Measurements from ENCODE around the gene RPRD1B. TPM values are rescaled to one million over a fixed set of nuclear protein-coding genes. Genes with fewer than 3 reads are reported as not detected.

RPRD1B gene
- total and polyA plus RNA-seq, 3 experiments from 2014 or later = 5.2 to 39.1 (median 39.1) TPM

DNA sequence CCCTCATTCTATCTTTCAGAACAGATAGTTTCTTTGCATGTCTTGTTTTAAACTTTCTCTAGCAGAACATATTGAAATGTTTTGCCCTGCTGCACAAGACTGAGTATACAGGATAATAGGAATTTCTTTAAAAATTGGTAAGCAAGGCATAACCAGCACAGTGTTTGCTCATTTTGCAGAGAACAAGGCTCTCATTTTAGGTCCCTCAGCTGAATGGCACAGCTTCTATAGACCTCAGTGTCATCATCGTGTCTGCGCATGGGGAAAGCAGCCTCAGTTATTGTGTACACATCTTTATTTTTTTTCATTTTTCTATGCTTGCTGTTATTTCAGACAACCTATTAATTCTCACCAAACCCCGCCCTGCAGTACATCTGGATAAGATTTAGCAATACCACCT is 36.0 kb upstream of the RPRD1B start:
- Mint-ChIP-seq H3K36me3 (peaks cover 31 to 93% (median 41%) of the 10 kb centered on the region in 3 donors), H3K27me3 (no peaks in the 10 kb centered on the region), H3K27ac (peak overlapping the region in 1 of 8 donors; percentile 65), H3K4me3 (no peak overlapping the region), H3K9me3 (no peaks in the 10 kb centered on the region), H3K4me1 (peaks cover 0 to 9% (median 3%) of the 10 kb centered on the region in 3 donors)
- ChIA-PET POLR2A (no interaction called here), CTCF (no interaction called here)
- no peak for DNase-seq
- H3K27ac ChIP-seq (ENCODE audit: low read depth, low read length) = no peak overlapping the region
- H3K4me1 ChIP-seq (ENCODE audit: insufficient read depth, low read length) = peaks cover 5% of the 10 kb centered on the region
- no peaks in the 10 kb centered on the region for H3K9me3 ChIP-seq (ENCODE audit: low read length)
- H3K27me3 ChIP-seq (ENCODE audit: insufficient read depth, low read length, poor library complexity, severe bottlenecking) = no peaks in the 10 kb centered on the region
- peaks cover 60% of the 10 kb centered on the region for H3K36me3 ChIP-seq (ENCODE audit: insufficient read depth, low read length)
- H3K4me3 ChIP-seq (ENCODE audit: low read length) = no peak overlapping the region

DNA sequence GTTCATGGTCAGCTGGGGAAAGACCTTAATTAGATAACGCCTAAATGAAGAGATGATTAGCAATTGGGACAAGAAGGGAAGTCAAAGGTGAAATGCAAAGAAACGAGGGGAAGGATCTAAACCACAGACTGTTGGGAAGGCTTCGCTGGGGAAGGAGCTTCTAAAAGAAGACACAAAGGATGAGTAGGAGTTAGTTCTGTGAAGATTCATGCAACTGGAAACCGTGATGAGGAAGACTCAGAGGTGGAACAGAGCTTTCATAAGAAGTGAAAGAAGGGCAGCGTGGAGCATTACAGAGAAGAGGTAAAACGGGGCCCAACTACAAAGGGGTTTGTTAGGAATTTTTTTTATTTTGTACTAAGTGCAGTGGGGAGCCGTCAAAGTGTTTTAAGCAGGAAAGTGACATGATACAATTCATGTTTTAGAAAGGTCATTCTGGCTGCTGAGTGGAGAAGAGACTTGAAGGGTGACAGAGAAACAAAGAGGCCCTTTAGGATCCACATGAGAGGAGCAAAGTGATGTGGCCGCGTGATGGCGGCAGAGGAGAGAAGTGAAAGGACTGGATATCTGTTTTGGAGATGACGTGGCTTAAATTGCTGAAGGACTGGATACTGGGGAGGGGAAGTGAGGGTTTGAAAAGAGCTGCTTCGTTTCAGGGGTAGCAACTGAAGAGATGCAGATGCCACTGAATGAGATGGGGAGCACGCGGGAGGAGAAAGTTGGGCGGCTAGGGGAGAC is 33.9 kb upstream of the RPRD1B start:
- peaks cover 5% of the 10 kb centered on the region for H3K4me1 ChIP-seq (ENCODE audit: insufficient read depth, low read length)
- Mint-ChIP-seq H3K4me1 (peaks cover 0 to 9% (median 3%) of the 10 kb centered on the region in 3 donors), H3K36me3 (peaks cover 24 to 93% (median 40%) of the 10 kb centered on the region in 3 donors), H3K27ac (peak overlapping the region in 2 of 8 donors; percentile 7 to 77), H3K9me3 (no peaks in the 10 kb centered on the region), H3K4me3 (no peak overlapping the region), H3K27me3 (no peaks in the 10 kb centered on the region)
- ChIA-PET POLR2A (no interaction called here), CTCF (interaction anchor here (1.3 kb wide), 1 partner anchor 10 kb away, joined by 3 read pairs; no protein-coding TSS in a partner anchor)
- H3K9me3 ChIP-seq (ENCODE audit: low read length) = no peaks in the 10 kb centered on the region
- H3K27me3 ChIP-seq (ENCODE audit: insufficient read depth, low read length, poor library complexity, severe bottlenecking) = no peaks in the 10 kb centered on the region
- DNase-seq = no peak
- H3K27ac ChIP-seq (ENCODE audit: low read depth, low read length) = no peak overlapping the region
- no peak overlapping the region for H3K4me3 ChIP-seq (ENCODE audit: low read length)
- H3K36me3 ChIP-seq (ENCODE audit: insufficient read depth, low read length) = peaks cover 59% of the 10 kb centered on the region

DNA sequence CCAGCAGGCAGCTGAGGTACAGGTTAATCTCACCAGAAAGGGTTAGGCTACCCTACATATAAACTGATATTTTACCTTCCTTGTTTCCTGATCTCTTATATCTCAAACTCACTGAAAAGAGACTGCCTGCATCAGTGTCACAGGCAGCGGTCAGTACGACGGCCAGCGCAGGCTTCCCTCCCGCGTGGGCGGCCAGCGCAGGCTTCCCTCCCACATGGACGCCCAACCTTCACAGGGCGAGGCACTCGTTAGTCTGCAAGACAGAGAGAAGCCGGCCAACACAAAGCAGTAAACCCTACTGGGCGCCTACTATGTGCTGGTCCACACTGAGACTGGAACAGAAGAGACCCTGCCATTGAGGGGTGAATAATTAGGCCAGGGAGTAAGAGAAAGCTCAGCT is 33.3 kb upstream of the RPRD1B start:
- Mint-ChIP-seq H3K9me3 (no peaks in the 10 kb centered on the region), H3K36me3 (peaks cover 19 to 93% (median 41%) of the 10 kb centered on the region in 3 donors), H3K27ac (peak overlapping the region in 2 of 8 donors; percentile 52 to 77), H3K27me3 (no peaks in the 10 kb centered on the region), H3K4me1 (peaks cover 0 to 9% (median 3%) of the 10 kb centered on the region in 3 donors), H3K4me3 (no peak overlapping the region)
- H3K4me3 ChIP-seq (ENCODE audit: low read length) = no peak overlapping the region
- POLR2A ChIA-PET = no interaction called here
- CTCF ChIA-PET = no interaction called here
- no peak for DNase-seq
- H3K27me3 ChIP-seq (ENCODE audit: insufficient read depth, low read length, poor library complexity, severe bottlenecking) = no peaks in the 10 kb centered on the region
- peaks cover 53% of the 10 kb centered on the region for H3K36me3 ChIP-seq (ENCODE audit: insufficient read depth, low read length)
- no peaks in the 10 kb centered on the region for H3K9me3 ChIP-seq (ENCODE audit: low read length)
- no peak overlapping the region for H3K27ac ChIP-seq (ENCODE audit: low read depth, low read length)
- H3K4me1 ChIP-seq (ENCODE audit: insufficient read depth, low read length) = peaks cover 5% of the 10 kb centered on the region

DNA sequence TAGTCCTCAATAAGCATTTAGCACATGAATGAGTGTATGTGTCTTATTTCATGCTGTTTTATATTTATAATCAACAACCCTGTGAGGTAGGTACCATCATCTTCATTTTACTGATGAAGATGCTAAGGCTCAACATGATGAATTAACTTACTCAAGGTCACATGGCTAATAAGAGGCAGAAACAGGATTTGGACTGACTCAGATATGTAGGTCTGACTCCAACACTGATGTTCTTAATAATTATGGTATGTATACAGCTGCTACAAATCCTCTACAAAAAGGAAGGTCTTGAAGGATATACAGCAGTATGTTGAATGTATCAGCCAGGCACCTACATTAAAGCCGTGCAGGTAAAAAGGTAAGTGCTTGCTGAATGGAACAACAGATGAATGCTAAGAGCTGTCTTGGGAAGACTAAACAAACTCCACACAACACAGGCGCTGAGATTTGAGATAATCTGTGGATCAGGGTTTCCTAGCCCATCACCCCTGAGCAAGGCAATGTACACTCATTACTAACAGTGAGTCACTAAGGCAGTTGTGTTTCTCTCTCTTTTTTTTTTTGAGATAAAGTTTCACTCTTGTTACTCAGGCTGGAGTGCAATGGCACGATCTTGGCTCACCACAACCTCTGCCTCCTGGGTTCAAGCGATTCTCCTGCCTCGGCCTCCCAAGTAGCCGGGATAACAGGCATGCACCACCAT is 32.2 kb upstream of the RPRD1B start:
- peaks cover 5% of the 10 kb centered on the region for H3K4me1 ChIP-seq (ENCODE audit: insufficient read depth, low read length)
- peaks cover 13 to 91% (median 42%) of the 10 kb centered on the region in 3 donors for H3K36me3 Mint-ChIP-seq
- no peak overlapping the region for H3K4me3 ChIP-seq (ENCODE audit: low read length)
- peaks cover 2 to 9% (median 8%) of the 10 kb centered on the region in 3 donors for H3K4me1 Mint-ChIP-seq
- no peaks in the 10 kb centered on the region for H3K9me3 ChIP-seq (ENCODE audit: low read length)
- ChIA-PET CTCF (no interaction called here), POLR2A (no interaction called here)
- H3K27me3 ChIP-seq (ENCODE audit: insufficient read depth, low read length, poor library complexity, severe bottlenecking) = no peaks in the 10 kb centered on the region
- H3K27ac Mint-ChIP-seq = peak overlapping the region in 1 of 8 donors; percentile 47
- H3K4me3 Mint-ChIP-seq = no peak overlapping the region
- H3K27me3 Mint-ChIP-seq = no peaks in the 10 kb centered on the region
- peaks cover 43% of the 10 kb centered on the region for H3K36me3 ChIP-seq (ENCODE audit: insufficient read depth, low read length)
- H3K27ac ChIP-seq (ENCODE audit: low read depth, low read length) = no peak overlapping the region
- H3K9me3 Mint-ChIP-seq = no peaks in the 10 kb centered on the region
- no peak for DNase-seq

DNA sequence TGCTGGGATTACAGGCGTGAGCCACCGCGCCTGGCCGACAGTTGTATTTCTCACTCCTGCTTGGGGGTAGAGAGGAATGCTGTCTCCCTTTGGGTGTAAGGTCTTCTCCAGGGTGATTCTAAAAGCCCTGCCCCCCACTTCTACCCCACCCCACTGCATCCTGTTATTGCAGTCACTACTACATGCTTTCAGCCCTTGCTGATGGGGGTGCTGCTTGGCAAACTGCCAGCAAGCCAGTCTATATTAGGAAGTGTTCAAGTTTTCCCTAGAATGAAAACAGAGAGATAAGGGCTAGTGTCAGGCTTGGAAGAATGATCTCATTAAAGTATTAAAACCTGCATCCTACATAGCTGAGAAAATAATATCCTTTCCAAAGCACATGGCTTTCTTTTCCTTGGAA is 31.6 kb upstream of the RPRD1B start:
- Histone ChIP-seq H3K27me3 (ENCODE audit: insufficient read depth, low read length, poor library complexity, severe bottlenecking) (no peaks in the 10 kb centered on the region), H3K9me3 (ENCODE audit: low read length) (no peaks in the 10 kb centered on the region), H3K36me3 (ENCODE audit: insufficient read depth, low read length) (peaks cover 38% of the 10 kb centered on the region), H3K27ac (ENCODE audit: low read depth, low read length) (no peak overlapping the region), H3K4me3 (ENCODE audit: low read length) (no peak overlapping the region), H3K4me1 (ENCODE audit: insufficient read depth, low read length) (peaks cover 5% of the 10 kb centered on the region)
- peak overlapping the region in 1 of 8 donors; percentile 14 for H3K27ac Mint-ChIP-seq
- peaks cover 5 to 13% (median 13%) of the 10 kb centered on the region in 3 donors for H3K4me1 Mint-ChIP-seq
- CTCF ChIA-PET = no interaction called here
- H3K36me3 Mint-ChIP-seq = peaks cover 11 to 89% (median 37%) of the 10 kb centered on the region in 3 donors
- H3K27me3 Mint-ChIP-seq = no peaks in the 10 kb centered on the region
- H3K9me3 Mint-ChIP-seq = no peaks in the 10 kb centered on the region
- POLR2A ChIA-PET = no interaction called here
- DNase-seq = no peak
- H3K4me3 Mint-ChIP-seq = no peak overlapping the region

DNA sequence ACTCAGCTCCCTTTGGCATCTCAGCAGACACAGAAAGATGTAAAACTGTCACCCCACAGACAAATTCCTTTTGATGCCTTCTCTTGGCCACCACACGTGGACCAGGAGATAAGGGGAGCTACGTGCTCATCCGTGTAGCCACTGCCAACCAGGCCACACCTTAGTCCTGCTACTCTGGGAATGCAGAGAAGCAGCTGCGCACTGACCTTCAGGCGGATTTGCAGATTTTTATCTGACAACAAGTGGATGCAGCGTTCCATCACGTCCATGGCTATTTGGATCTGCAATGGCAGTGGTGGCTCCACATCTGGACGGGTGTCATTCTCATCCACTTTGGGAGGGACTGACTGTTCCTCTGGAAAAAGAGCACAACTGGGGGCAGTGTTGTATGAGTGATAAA is 31.1 kb upstream of the RPRD1B start:
- Mint-ChIP-seq H3K27ac (peak overlapping the region in 1 of 8 donors; percentile 14), H3K27me3 (peaks cover 0 to 2% of the 10 kb centered on the region in 2 donors), H3K9me3 (no peaks in the 10 kb centered on the region)

DNA sequence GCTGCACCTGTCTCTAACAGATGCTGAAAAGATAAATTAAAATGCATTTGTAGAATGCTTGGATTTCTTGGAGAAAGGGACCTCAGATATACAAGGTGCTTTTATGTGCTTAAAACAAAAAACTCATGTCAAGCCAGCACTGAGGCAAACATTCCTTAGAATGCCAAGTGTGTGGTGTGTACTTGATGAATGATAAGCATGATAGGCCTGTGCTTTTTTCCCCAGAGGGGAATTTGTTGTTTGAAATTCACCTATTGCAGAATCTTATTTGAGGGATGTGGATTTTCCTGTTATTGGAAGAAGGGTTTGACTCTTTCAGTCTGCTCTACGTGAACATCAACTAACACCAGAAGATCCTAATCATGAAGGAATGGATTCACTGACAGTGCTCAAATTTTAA is 29.1 kb upstream of the RPRD1B start:
- H3K4me3 Mint-ChIP-seq = no peak overlapping the region
- H3K4me1 ChIP-seq (ENCODE audit: insufficient read depth, low read length) = peaks cover 5% of the 10 kb centered on the region
- no peak overlapping the region for H3K27ac Mint-ChIP-seq
- no peak for DNase-seq
- POLR2A ChIA-PET = no interaction called here
- peaks cover 8 to 80% (median 24%) of the 10 kb centered on the region in 3 donors for H3K36me3 Mint-ChIP-seq
- no peaks in the 10 kb centered on the region for H3K27me3 ChIP-seq (ENCODE audit: insufficient read depth, low read length, poor library complexity, severe bottlenecking)
- H3K9me3 ChIP-seq (ENCODE audit: low read length) = no peaks in the 10 kb centered on the region
- peaks cover 28% of the 10 kb centered on the region for H3K36me3 ChIP-seq (ENCODE audit: insufficient read depth, low read length)
- CTCF ChIA-PET = no interaction called here
- H3K9me3 Mint-ChIP-seq = no peaks in the 10 kb centered on the region
- H3K4me3 ChIP-seq (ENCODE audit: low read length) = no peak overlapping the region
- no peak overlapping the region for H3K27ac ChIP-seq (ENCODE audit: low read depth, low read length)
- peaks cover 9 to 13% (median 13%) of the 10 kb centered on the region in 3 donors for H3K4me1 Mint-ChIP-seq
- peaks cover 0 to 2% of the 10 kb centered on the region in 2 donors for H3K27me3 Mint-ChIP-seq

More for the DNA sequence above, 31.1 kb upstream of the RPRD1B start:
- Histone ChIP-seq H3K4me1 (ENCODE audit: insufficient read depth, low read length) (peaks cover 5% of the 10 kb centered on the region), H3K27me3 (ENCODE audit: insufficient read depth, low read length, poor library complexity, severe bottlenecking) (no peaks in the 10 kb centered on the region), H3K4me3 (ENCODE audit: low read length) (no peak overlapping the region), H3K9me3 (ENCODE audit: low read length) (no peaks in the 10 kb centered on the region), H3K36me3 (ENCODE audit: insufficient read depth, low read length) (peaks cover 38% of the 10 kb centered on the region), H3K27ac (ENCODE audit: low read depth, low read length) (no peak overlapping the region)
- Mint-ChIP-seq H3K4me1 (peaks cover 5 to 13% (median 13%) of the 10 kb centered on the region in 3 donors), H3K36me3 (peaks cover 11 to 88% (median 33%) of the 10 kb centered on the region in 3 donors), H3K4me3 (no peak overlapping the region)
- no peak for DNase-seq
- ChIA-PET POLR2A (no interaction called here), CTCF (no interaction called here)

DNA sequence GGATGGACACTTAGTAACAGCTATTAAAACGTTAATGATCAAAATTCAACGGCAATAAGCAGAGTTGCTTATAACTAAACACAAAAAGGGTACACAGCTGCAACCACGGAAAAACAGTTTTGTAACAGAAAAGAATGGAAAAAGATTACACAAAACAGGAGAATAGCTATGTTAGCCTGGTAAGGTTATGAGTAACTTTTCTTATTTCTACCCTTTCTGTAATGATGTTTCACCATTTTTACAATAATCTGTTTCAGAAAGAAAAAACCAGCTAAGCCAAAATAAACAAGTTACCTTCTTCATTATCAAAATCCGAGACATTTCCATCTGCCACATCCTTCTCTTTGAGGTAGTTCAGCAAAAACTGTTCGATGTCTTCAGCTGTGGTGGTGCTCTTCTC is 27.6 kb upstream of the RPRD1B start:
- no peak overlapping the region for H3K4me3 Mint-ChIP-seq

More for the DNA sequence above, 27.6 kb upstream of the RPRD1B start:
- Mint-ChIP-seq H3K36me3 (peaks cover 5 to 71% (median 15%) of the 10 kb centered on the region in 3 donors), H3K4me1 (peaks cover 9 to 17% (median 13%) of the 10 kb centered on the region in 3 donors), H3K9me3 (no peaks in the 10 kb centered on the region), H3K27ac (peak overlapping the region in 1 of 8 donors; percentile 2), H3K27me3 (peaks cover 0 to 2% of the 10 kb centered on the region in 2 donors)
- H3K27me3 ChIP-seq (ENCODE audit: insufficient read depth, low read length, poor library complexity, severe bottlenecking) = no peaks in the 10 kb centered on the region
- CTCF ChIA-PET = no interaction called here
- DNase-seq = no peak
- no peak overlapping the region for H3K4me3 ChIP-seq (ENCODE audit: low read length)
- POLR2A ChIA-PET = no interaction called here
- no peak overlapping the region for H3K27ac ChIP-seq (ENCODE audit: low read depth, low read length)
- no peaks in the 10 kb centered on the region for H3K9me3 ChIP-seq (ENCODE audit: low read length)
- peaks cover 18% of the 10 kb centered on the region for H3K36me3 ChIP-seq (ENCODE audit: insufficient read depth, low read length)
- H3K4me1 ChIP-seq (ENCODE audit: insufficient read depth, low read length) = peaks cover 5% of the 10 kb centered on the region
